DOHH2 (cell line): ENCODE data around the gene ETV7.

Experiments
- EZH2phosphoT487 ChIP-seq: fragments of 200-600 bp; sonication (generic); IDR thresholded peaks from 2 replicates; pipeline ENCODE4 v1.6.1; 2017; ENCODE audit warnings: borderline replicate concordance, mild to moderate bottlenecking, antibody characterized with exemption, low read length, moderate library complexity, mixed read lengths
- TF ChIP-seq, protein P1 (sequence below): fragments of 200-600 bp; sonication (generic); IDR thresholded peaks from one replicate; pipeline ENCODE4 v1.5.1; 2014; ENCODE audit warnings: antibody characterized with exemption, mild to moderate bottlenecking, low read depth, low read length; ENCODE audit not compliant: poor library complexity, severe bottlenecking

DNA sequence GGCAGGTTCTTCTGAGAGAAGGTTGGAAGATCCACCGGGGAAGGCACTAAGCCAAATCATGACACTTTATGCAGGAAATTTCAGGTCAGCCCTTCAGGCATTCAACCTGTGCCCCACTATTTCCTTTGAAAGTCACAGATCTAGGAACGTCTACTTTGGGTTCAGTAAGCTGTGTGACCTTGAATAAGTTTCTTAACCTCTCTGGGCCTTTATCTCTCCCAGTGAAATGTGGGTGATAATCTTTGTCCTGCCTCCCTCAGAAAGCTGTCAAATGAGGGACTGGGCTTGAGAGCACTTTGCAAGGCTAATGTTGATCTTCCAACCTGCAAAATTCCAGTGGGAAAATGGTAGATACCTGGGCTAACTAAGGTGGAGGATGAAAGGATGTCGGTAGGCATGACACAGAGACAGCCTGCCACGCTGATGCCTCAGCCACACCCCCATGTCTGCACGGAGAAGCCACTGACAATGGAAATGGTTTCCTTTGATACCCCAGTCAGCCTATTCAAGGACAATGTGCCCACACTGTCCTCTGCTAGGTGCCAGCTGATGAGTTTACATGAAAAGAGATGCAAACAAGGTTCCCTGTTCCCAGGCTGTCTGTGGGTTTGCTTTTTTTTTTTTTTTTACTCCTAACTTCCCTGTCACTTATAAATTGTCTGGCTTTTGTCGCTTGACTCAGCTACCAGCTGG lies 60.1 kb downstream of the ETV7 start:
- TF ChIP-seq, protein P1, sequence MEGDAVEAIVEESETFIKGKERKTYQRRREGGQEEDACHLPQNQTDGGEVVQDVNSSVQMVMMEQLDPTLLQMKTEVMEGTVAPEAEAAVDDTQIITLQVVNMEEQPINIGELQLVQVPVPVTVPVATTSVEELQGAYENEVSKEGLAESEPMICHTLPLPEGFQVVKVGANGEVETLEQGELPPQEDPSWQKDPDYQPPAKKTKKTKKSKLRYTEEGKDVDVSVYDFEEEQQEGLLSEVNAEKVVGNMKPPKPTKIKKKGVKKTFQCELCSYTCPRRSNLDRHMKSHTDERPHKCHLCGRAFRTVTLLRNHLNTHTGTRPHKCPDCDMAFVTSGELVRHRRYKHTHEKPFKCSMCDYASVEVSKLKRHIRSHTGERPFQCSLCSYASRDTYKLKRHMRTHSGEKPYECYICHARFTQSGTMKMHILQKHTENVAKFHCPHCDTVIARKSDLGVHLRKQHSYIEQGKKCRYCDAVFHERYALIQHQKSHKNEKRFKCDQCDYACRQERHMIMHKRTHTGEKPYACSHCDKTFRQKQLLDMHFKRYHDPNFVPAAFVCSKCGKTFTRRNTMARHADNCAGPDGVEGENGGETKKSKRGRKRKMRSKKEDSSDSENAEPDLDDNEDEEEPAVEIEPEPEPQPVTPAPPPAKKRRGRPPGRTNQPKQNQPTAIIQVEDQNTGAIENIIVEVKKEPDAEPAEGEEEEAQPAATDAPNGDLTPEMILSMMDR: no peak
- no peak for TF ChIP-seq EZH2phosphoT487
